ENCODE results near the gene NIT1. TPM values are rescaled to one million over a fixed set of nuclear protein-coding genes. Genes with fewer than 3 reads are reported as not detected.
A peak's percentile ranks its signal among the peaks of the same experiment; 100 is the strongest.

The NIT1 gene
- total and polyA plus RNA-seq, 2 of the 13 experiments (the other 11 are each of a cell fraction or from before 2014, with no cell fraction given) = 22.7 to 31.0 TPM

- TF ChIP-seq, protein P1, sequence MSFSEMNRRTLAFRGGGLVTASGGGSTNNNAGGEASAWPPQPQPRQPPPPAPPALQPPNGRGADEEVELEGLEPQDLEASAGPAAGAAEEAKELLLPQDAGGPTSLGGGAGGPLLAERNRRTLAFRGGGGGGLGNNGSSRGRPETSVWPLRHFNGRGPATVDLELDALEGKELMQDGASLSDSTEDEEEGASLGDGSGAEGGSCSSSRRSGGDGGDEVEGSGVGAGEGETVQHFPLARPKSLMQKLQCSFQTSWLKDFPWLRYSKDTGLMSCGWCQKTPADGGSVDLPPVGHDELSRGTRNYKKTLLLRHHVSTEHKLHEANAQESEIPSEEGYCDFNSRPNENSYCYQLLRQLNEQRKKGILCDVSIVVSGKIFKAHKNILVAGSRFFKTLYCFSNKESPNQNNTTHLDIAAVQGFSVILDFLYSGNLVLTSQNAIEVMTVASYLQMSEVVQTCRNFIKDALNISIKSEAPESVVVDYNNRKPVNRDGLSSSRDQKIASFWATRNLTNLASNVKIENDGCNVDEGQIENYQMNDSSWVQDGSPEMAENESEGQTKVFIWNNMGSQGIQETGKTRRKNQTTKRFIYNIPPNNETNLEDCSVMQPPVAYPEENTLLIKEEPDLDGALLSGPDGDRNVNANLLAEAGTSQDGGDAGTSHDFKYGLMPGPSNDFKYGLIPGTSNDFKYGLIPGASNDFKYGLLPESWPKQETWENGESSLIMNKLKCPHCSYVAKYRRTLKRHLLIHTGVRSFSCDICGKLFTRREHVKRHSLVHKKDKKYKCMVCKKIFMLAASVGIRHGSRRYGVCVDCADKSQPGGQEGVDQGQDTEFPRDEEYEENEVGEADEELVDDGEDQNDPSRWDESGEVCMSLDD (CRISPR knock-in tag; IDR thresholded peaks at IDR 0.05; ENCODE audit: borderline replicate concordance) = no peak
- TF ChIP-seq, protein P2, sequence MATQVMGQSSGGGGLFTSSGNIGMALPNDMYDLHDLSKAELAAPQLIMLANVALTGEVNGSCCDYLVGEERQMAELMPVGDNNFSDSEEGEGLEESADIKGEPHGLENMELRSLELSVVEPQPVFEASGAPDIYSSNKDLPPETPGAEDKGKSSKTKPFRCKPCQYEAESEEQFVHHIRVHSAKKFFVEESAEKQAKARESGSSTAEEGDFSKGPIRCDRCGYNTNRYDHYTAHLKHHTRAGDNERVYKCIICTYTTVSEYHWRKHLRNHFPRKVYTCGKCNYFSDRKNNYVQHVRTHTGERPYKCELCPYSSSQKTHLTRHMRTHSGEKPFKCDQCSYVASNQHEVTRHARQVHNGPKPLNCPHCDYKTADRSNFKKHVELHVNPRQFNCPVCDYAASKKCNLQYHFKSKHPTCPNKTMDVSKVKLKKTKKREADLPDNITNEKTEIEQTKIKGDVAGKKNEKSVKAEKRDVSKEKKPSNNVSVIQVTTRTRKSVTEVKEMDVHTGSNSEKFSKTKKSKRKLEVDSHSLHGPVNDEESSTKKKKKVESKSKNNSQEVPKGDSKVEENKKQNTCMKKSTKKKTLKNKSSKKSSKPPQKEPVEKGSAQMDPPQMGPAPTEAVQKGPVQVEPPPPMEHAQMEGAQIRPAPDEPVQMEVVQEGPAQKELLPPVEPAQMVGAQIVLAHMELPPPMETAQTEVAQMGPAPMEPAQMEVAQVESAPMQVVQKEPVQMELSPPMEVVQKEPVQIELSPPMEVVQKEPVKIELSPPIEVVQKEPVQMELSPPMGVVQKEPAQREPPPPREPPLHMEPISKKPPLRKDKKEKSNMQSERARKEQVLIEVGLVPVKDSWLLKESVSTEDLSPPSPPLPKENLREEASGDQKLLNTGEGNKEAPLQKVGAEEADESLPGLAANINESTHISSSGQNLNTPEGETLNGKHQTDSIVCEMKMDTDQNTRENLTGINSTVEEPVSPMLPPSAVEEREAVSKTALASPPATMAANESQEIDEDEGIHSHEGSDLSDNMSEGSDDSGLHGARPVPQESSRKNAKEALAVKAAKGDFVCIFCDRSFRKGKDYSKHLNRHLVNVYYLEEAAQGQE (IDR thresholded peaks at IDR 0.05; ENCODE audit: borderline replicate concordance in 1 of 2, low read depth in 1 of 2, low read length in 2 of 2) = no peak
- TF ChIP-seq ZNF205 (CRISPR knock-in tag; IDR thresholded peaks at IDR 0.05) (no peak), POLR2G (IDR thresholded peaks at IDR 0.05; ENCODE audit: low read depth, low read length) (no peak), E2F2 (CRISPR knock-in tag; IDR thresholded peaks at IDR 0.05; ENCODE audit: borderline replicate concordance) (no peak), ZNF776 (CRISPR knock-in tag; IDR thresholded peaks at IDR 0.05) (no peak), HMGXB4 (CRISPR knock-in tag; IDR thresholded peaks at IDR 0.05; ENCODE audit: borderline replicate concordance in 1 of 2, low read depth in 1 of 2) (0 out of 4 replicates have a peak, but pooled peaks of 1 of the 2 experiments have one; percentile 53), GABPA (IDR thresholded peaks at IDR 0.05; ENCODE audit: low read depth, low read length) (no peak), GABPA (CRISPR knock-in tag; IDR thresholded peaks at IDR 0.05; ENCODE audit: low read depth) (0 out of 2 replicates have a peak, but pooled peaks have one; percentile 6), KDM5B (CRISPR knock-in tag; IDR thresholded peaks at IDR 0.05; ENCODE audit: borderline replicate concordance) (peak; percentile 47; the same call in 1 of the 2 replicates), SMARCC2 (IDR thresholded peaks at IDR 0.05) (no peak), ZNF547 (CRISPR knock-in tag; IDR thresholded peaks at IDR 0.05) (no peak), MBNL3 (CRISPR knock-in tag; conservative IDR thresholded peaks at IDR 0.05) (no peak), ZKSCAN5 (CRISPR knock-in tag; IDR thresholded peaks at IDR 0.05) (no peak), ZNF234 (CRISPR knock-in tag; conservative IDR thresholded peaks at IDR 0.05) (no peak), SP4 (CRISPR knock-in tag; IDR thresholded peaks at IDR 0.05) (0 out of 2 replicates have a peak, but pooled peaks have one; percentile 3)
- TF ChIP-seq, protein P3, sequence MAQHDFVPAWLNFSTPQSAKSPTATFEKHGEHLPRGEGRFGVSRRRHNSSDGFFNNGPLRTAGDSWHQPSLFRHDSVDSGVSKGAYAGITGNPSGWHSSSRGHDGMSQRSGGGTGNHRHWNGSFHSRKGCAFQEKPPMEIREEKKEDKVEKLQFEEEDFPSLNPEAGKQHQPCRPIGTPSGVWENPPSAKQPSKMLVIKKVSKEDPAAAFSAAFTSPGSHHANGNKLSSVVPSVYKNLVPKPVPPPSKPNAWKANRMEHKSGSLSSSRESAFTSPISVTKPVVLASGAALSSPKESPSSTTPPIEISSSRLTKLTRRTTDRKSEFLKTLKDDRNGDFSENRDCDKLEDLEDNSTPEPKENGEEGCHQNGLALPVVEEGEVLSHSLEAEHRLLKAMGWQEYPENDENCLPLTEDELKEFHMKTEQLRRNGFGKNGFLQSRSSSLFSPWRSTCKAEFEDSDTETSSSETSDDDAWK (CRISPR knock-in tag; IDR thresholded peaks at IDR 0.05) = no peak
These were observed 13.9 kb downstream of the NIT1 start (continued) for GRCh38 chr1:161131523-161132409.
